ENCODE measurements around the gene CD82. TPM values are rescaled to one million over a fixed set of nuclear protein-coding genes. Genes with fewer than 3 reads are reported as not detected.
"Not testable (repeated sequence)": the region's sequence is repeated elsewhere in the genome, so short reads cannot be mapped to it uniquely, and the experiment has no call there.

CD82 gene
- total RNA-seq, 1 donor from 2014 or later: 770 TPM

DNA sequence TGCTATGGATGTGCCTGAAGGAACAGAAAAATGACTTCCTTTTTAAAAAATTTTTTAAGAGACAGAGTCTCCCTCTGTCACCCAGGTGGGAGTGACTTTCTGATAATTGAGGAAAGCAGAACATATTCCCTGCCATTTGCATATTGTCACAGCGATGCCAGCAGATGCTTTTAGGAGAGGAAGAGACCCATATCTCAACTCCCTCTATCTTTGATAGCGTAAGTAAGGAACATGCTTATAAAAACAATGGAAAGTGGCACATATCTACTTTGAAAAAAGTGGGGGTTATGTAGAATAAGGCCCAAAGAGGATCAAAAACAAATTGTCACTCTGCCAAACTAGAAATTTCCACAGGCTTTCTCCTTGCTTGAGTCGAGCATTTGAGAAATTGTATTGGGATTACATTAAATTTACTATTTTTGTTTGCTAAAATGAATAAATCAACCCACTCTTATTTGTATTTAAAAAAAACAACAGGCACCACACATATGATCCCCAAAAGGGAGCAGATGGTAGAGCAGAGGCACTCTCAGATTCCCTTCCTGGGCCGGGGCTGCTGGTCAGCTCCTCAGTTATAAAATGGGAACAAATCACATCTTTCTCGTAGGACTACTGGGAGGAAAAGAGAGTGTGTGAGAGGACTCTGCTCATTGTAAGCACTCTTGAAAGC lies 92.5 kb downstream of the CD82 start:
- Mint-ChIP-seq H3K4me1 (no peaks in the 10 kb centered on the region), H3K9me3 (peaks cover 6% of the 10 kb centered on the region), H3K27ac (no peak overlapping the region), H3K4me3 (no peak overlapping the region), H3K36me3 (ENCODE audit: low read depth) (no peaks in the 10 kb centered on the region), H3K27me3 (peaks cover 20% of the 10 kb centered on the region)
- intact Hi-C loops (cut with micrococcal nuclease): no loop called here
- POLR2A ChIA-PET: interaction anchor here (0.6 kb wide), 1 partner anchor 23 kb away, joined by 5 read pairs; no protein-coding TSS in a partner anchor
- no peak for DNase-seq
- no peak for ATAC-seq (ENCODE audit: low read depth)
- CTCF ChIA-PET: interaction anchor here (0.7 kb wide), 1 partner anchor 14 kb away, joined by 3 read pairs; no protein-coding TSS in a partner anchor
- TF ChIP-seq, protein P1, sequence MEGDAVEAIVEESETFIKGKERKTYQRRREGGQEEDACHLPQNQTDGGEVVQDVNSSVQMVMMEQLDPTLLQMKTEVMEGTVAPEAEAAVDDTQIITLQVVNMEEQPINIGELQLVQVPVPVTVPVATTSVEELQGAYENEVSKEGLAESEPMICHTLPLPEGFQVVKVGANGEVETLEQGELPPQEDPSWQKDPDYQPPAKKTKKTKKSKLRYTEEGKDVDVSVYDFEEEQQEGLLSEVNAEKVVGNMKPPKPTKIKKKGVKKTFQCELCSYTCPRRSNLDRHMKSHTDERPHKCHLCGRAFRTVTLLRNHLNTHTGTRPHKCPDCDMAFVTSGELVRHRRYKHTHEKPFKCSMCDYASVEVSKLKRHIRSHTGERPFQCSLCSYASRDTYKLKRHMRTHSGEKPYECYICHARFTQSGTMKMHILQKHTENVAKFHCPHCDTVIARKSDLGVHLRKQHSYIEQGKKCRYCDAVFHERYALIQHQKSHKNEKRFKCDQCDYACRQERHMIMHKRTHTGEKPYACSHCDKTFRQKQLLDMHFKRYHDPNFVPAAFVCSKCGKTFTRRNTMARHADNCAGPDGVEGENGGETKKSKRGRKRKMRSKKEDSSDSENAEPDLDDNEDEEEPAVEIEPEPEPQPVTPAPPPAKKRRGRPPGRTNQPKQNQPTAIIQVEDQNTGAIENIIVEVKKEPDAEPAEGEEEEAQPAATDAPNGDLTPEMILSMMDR (IDR thresholded peaks at IDR 0.05): no peak

DNA sequence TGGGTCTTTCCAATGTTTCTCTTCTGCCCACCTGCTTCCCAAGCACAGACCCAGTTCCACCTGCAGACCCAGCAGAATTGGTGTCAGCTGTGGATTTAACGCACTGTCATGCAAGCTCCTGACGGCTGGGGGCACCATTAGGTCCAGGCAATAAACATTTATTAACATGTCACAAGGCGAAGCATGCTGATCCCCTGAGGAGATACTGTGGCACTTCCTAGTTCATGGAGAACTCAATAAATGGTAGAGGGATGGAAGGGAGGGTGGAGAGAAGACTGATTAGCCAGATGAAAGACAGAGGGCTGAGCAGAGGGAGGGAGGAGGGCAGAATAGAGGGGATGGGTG lies 93.0 kb downstream of the CD82 start:
- Mint-ChIP-seq H3K27ac (no peak overlapping the region), H3K4me3 (no peak overlapping the region), H3K27me3 (peaks cover 20% of the 10 kb centered on the region), H3K9me3 (peaks cover 6% of the 10 kb centered on the region), H3K4me1 (no peaks in the 10 kb centered on the region), H3K36me3 (ENCODE audit: low read depth) (no peaks in the 10 kb centered on the region)
- POLR2A ChIA-PET: interaction anchor here (0.6 kb wide), 1 partner anchor 24 kb away, joined by 5 read pairs; no protein-coding TSS in a partner anchor
- CTCF ChIA-PET: interaction anchor here (0.7 kb wide), 1 partner anchor 14 kb away, joined by 3 read pairs; no protein-coding TSS in a partner anchor
- intact Hi-C loops (cut with micrococcal nuclease): no loop called here
- ATAC-seq (ENCODE audit: low read depth): no peak
- no peak for DNase-seq
- TF ChIP-seq, protein P1 (IDR thresholded peaks at IDR 0.05): no peak

DNA sequence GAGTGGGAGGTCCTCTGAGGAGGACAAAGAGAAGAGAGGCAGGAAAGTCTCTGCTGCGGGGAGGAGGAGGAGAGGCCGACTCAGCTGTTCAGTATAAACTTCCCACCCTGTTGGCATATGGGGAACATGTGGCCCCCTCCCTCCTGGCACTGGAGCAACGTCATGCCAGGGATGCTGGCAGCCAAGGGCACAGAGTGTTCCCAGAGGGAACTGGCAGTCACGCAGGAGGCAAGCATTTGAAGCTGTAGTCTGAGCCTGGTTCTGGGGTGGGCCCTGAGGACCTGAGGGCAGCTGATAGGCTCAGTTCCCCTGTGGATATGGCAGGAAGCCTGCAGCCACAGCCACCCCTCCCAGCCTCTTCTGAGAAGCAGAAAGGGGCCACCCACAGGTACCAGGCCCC lies 94.2 kb downstream of the CD82 start:
- TF ChIP-seq, protein P1 (IDR thresholded peaks at IDR 0.05): no peak
- ChIA-PET POLR2A (no interaction called here), CTCF (no interaction called here)
- Mint-ChIP-seq H3K27ac (no peak overlapping the region), H3K4me3 (no peak overlapping the region), H3K36me3 (ENCODE audit: low read depth) (no peaks in the 10 kb centered on the region), H3K27me3 (peaks cover 17% of the 10 kb centered on the region), H3K4me1 (no peaks in the 10 kb centered on the region), H3K9me3 (peaks cover 6% of the 10 kb centered on the region)
- intact Hi-C loops (cut with micrococcal nuclease): no loop called here
- ATAC-seq (ENCODE audit: low read depth) (no peak), DNase-seq (no peak)

DNA sequence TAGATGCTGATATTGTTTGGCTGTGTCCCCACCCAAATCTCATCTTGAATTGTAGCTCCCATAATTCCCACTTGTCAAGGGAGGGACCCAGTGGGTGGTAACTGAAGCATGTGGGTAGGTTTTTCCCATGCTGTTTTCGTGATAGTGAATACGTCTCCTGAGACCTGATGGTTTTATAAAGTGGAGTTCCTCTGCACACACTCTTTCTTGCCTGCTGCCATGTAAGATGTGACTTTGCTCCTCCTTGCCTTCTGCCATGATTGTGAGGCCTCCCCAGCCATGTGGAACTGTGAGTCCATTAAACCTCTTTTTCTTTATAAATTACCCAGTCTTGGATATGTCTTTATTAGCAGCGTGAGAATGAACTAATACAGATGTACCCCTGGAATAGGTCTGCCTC lies 95.1 kb downstream of the CD82 start:
- H3K4me1 Mint-ChIP-seq; ATAC-seq (ENCODE audit: low read depth); POLR2A ChIA-PET; CTCF ChIA-PET; H3K4me3 Mint-ChIP-seq; intact Hi-C loops (cut with micrococcal nuclease); H3K9me3 Mint-ChIP-seq; H3K27ac Mint-ChIP-seq; DNase-seq; H3K36me3 Mint-ChIP-seq (ENCODE audit: low read depth): not testable (repeated sequence)
- H3K27me3 Mint-ChIP-seq: peaks cover 19% of the 10 kb centered on the region

DNA sequence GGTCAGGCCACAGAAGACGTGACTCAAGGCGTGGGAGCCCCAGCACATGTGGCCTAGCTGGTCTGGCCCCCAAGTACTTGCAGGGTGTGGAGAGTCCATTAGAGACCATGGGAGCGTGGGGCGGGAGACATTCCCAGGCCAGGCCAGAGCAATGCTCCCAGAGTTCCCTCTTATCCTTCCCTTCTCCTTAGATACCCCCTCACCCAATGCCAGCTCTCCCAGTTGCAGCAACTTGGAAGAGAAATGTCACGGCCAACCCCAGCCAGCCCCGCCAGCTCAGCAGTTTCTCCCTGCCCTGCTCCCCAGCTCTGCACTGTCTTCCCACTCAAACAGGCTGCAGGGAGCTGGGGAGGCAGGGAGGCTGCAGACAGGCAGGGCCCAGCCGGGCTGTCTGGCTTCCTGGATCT lies 95.9 kb downstream of the CD82 start:
- no peak overlapping the region for H3K27ac Mint-ChIP-seq
- intact Hi-C loops (cut with micrococcal nuclease): no loop called here

More for the DNA sequence above, 95.9 kb downstream of the CD82 start:
- CTCF ChIA-PET: no interaction called here
- Mint-ChIP-seq H3K27me3 (peaks cover 13% of the 10 kb centered on the region), H3K4me1 (no peaks in the 10 kb centered on the region), H3K9me3 (peaks cover 6% of the 10 kb centered on the region), H3K36me3 (ENCODE audit: low read depth) (no peaks in the 10 kb centered on the region), H3K4me3 (no peak overlapping the region)
- TF ChIP-seq, protein P1 (IDR thresholded peaks at IDR 0.05): no peak
- POLR2A ChIA-PET: no interaction called here
- no peak for DNase-seq
- ATAC-seq (ENCODE audit: low read depth): no peak

Other genes with a start within 250 kb of the CD82 start
- 2.8 and 3.0 TPM in 2 replicates for gene TSPAN18, start 161.3 kb downstream of the CD82 start, total RNA-seq

Data from activated B cell treated with CpG ODN at 0.5 μM for 24 hours (primary cell).